Neural cell (in vitro differentiated cells): ENCODE measurements around the gene ZNF516. TPM values are rescaled to one million over a fixed set of nuclear protein-coding genes. Genes with fewer than 3 reads are reported as not detected.

ENCODE experiments used
- H2AFZ ChIP-seq: fragments of 200-600, 300-800 bp; sonication (generic), shearing (Covaris generic); 2 replicates; pipeline ENCODE4 v1.6.0; 2014; ENCODE audit warnings: low read depth, mild to moderate bottlenecking, antibody characterized with exemption, low read length, moderate library complexity
- H3F3A ChIP-seq: fragments of 200-600 bp; shearing (Covaris generic); 2 replicates; pipeline ENCODE4 v1.6.1; 2016; ENCODE audit warnings: mild to moderate bottlenecking, moderate library complexity, mixed read lengths, antibody characterized with exemption, low read length; ENCODE audit not compliant: insufficient read depth, poor library complexity, severe bottlenecking
- H3K27ac ChIP-seq: fragments of 200-600, 300-800 bp; sonication (generic), shearing (Covaris generic); 2 replicates; pipeline ENCODE4 v1.5.1; 2014; ENCODE audit warnings: mild to moderate bottlenecking, low read length, moderate library complexity
- H3K27me3 ChIP-seq: fragments of 300-800, 200-600 bp; sonication (generic), shearing (Covaris generic); 2 replicates; pipeline ENCODE4 v1.6.0; 2014; ENCODE audit warnings: mild to moderate bottlenecking, low read depth, low read length, moderate library complexity; ENCODE audit not compliant: insufficient read depth
- H3K36me3 ChIP-seq: fragments of 300-800, 200-600 bp; sonication (generic), shearing (Covaris generic); 2 replicates; pipeline ENCODE4 v1.5.1; 2014; ENCODE audit warnings: mild to moderate bottlenecking, antibody characterized with exemption, low read length, moderate library complexity; ENCODE audit not compliant: insufficient read depth
- H3K4me2 ChIP-seq: fragments of 300-800, 200-600 bp; sonication (generic), shearing (Covaris generic); 2 replicates; pipeline ENCODE4 v1.6.0; 2014; ENCODE audit warnings: mild to moderate bottlenecking, low read length
- H3K4me3 ChIP-seq: fragments of 300-800, 200-600 bp; sonication (generic), shearing (Covaris generic); 2 replicates; pipeline ENCODE4 v1.5.1; 2014; ENCODE audit warnings: mild to moderate bottlenecking, low read length, moderate library complexity
- H3K79me2 ChIP-seq: fragments of 200-600 bp; shearing (Covaris generic); replicated peaks from 2 replicates; pipeline ENCODE4 v1.6.0; 2014; ENCODE audit warnings: mild to moderate bottlenecking, low read length, moderate library complexity; ENCODE audit not compliant: insufficient read depth
- H3K9ac ChIP-seq: fragments of 300-800, 200-600 bp; sonication (generic), shearing (Covaris generic); 2 replicates; pipeline ENCODE4 v1.6.1; 2016; ENCODE audit warnings: mild to moderate bottlenecking, low read length, mixed read lengths
- H3K9me2 ChIP-seq: fragments of 200-600 bp; shearing (Covaris generic); 2 replicates; pipeline ENCODE4 v1.6.1; 2016; ENCODE audit warnings: mild to moderate bottlenecking, low read length, mixed read lengths; ENCODE audit not compliant: insufficient read depth
- H3K9me3 ChIP-seq: fragments of 200-600, 300-800 bp; sonication (generic), shearing (Covaris generic); 2 replicates; pipeline ENCODE4 v1.6.1; 2016; ENCODE audit warnings: mild to moderate bottlenecking, mixed run types, low read length, moderate library complexity, mixed read lengths
- H4K20me1 ChIP-seq: fragments of 200-600 bp; shearing (Covaris generic); 2 replicates; pipeline ENCODE4 v1.6.1; 2016; ENCODE audit warnings: mild to moderate bottlenecking, mixed run types; ENCODE audit not compliant: insufficient read depth
- EP300 ChIP-seq: fragments of 450-650 bp; conservative IDR thresholded peaks from 2 replicates; pipeline ENCODE4 v1.6.1; 2014; ENCODE audit warnings: antibody characterized with exemption, mild to moderate bottlenecking, moderate library complexity; ENCODE audit not compliant: poor library complexity, severe bottlenecking
- EZH2 ChIP-seq: fragments of 200-600, 300-800 bp; shearing (Covaris generic), sonication (generic); IDR thresholded peaks from 2 replicates; pipeline ENCODE4 v1.6.1; 2014; ENCODE audit warnings: antibody characterized with exemption, low read length, borderline replicate concordance, mild to moderate bottlenecking; ENCODE audit not compliant: insufficient read depth, poor library complexity, severe bottlenecking
- MXI1 ChIP-seq: fragments of 450-650 bp; conservative IDR thresholded peaks from 2 replicates; pipeline ENCODE4 v1.6.1; 2014; ENCODE audit warnings: antibody characterized with exemption, mild to moderate bottlenecking; ENCODE audit not compliant: poor library complexity, severe bottlenecking
- POLR2AphosphoS5 ChIP-seq: IDR thresholded peaks from 2 replicates; pipeline ENCODE4 v1.6.1; 2012
- RAD21 ChIP-seq: fragments of 450-650 bp; conservative IDR thresholded peaks from 2 replicates; pipeline ENCODE4 v1.6.1; 2014; ENCODE audit warnings: antibody characterized with exemption, mild to moderate bottlenecking, moderate library complexity
- SMC3 ChIP-seq: fragments of 450-650 bp; conservative IDR thresholded peaks from 2 replicates; pipeline ENCODE4 v1.6.1; 2014; ENCODE audit warnings: antibody characterized with exemption, mild to moderate bottlenecking, moderate library complexity; ENCODE audit not compliant: poor library complexity
- TAF1 ChIP-seq: IDR thresholded peaks from 2 replicates; pipeline ENCODE4 v1.6.1; 2012; ENCODE audit warnings: low read depth
- polyA plus RNA-seq: library from polyadenylated mRNA; depleted of rRNA; stranded (reverse); fragments of >200 nt; gene quantifications from 2 replicates; pipeline ENCODE4 v1.2.3, GENCODE V29; 2014
- TF ChIP-seq, protein P1 (sequence below): IDR thresholded peaks from 2 replicates; pipeline ENCODE4 v1.6.1; 2012; ENCODE audit warnings: borderline replicate concordance
- TF ChIP-seq, protein P2 (sequence below): fragments of 450-650 bp; IDR thresholded peaks from 2 replicates; pipeline ENCODE4 v1.5.1; 2014; ENCODE audit warnings: antibody characterized with exemption, mild to moderate bottlenecking, moderate library complexity; ENCODE audit not compliant: poor library complexity, severe bottlenecking

ZNF516 gene
- polyA plus RNA-seq, 1 donor from 2014 or later, result 11.5 TPM

DNA sequence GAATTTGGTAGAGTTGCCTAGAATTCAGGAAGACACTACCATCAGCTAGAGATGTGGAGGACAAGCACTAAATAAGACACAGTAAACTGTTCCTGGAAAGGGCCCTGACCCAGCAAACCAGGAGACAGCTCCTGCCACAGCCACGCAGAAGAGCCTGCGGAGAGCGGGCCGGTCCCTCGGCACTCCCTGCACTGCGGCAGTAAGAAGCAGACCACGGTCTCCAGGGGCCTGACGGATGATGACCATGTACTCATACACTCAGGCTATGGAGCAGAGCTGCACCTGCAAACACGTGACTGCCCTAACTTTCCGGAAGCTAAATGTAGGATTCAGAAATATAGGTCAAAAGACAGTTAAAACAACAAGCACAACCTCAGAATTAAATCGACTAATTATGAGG is 72.9 kb downstream of the ZNF516 start:
- no peak overlapping the region for H3K27ac ChIP-seq
- H3K27me3 ChIP-seq, result no peaks in the 10 kb centered on the region
- H3K9ac ChIP-seq, result no peak overlapping the region
- H2AFZ ChIP-seq, result no peak overlapping the region
- no peaks in the 10 kb centered on the region for H3K9me2 ChIP-seq
- H3K79me2 ChIP-seq, result peaks cover 44% of the 10 kb centered on the region
- no peaks in the 10 kb centered on the region for H4K20me1 ChIP-seq
- no peaks in the 10 kb centered on the region for H3K36me3 ChIP-seq
- TF ChIP-seq POLR2AphosphoS5, result no peak
- no peak overlapping the region for H3K4me2 ChIP-seq
- H3K4me3 ChIP-seq, result no peak overlapping the region
- no peaks in the 10 kb centered on the region for H3F3A ChIP-seq
- no peaks in the 10 kb centered on the region for H3K9me3 ChIP-seq

DNA sequence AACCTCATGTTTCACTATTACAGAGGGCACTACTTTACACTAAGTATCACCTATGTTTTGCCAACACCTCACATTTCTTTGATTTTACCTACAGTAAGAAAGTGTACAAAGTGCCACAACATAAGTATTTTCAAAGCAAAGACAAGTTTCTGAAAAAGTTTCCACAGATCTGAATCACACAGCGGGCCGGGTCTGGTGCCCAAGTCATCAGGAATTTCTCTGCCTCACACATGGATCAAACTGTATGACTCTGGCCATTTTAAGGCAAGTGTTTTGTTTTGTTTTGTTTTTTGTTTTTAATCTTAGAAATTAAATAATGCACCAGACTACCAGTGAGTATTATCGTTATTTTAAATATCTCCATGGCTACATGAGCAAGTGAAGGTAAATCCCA is 73.4 kb downstream of the ZNF516 start:
- Histone ChIP-seq H3K4me2 (no peak overlapping the region), H3K9me2 (no peaks in the 10 kb centered on the region), H3K9me3 (no peaks in the 10 kb centered on the region), H3K27ac (no peak overlapping the region), H3K4me3 (no peak overlapping the region), H3K36me3 (no peaks in the 10 kb centered on the region), H3F3A (no peaks in the 10 kb centered on the region), H2AFZ (no peak overlapping the region), H3K27me3 (no peaks in the 10 kb centered on the region), H3K9ac (no peak overlapping the region), H3K79me2 (peaks cover 41% of the 10 kb centered on the region), H4K20me1 (no peaks in the 10 kb centered on the region)
- TF ChIP-seq RAD21, result no peak

DNA sequence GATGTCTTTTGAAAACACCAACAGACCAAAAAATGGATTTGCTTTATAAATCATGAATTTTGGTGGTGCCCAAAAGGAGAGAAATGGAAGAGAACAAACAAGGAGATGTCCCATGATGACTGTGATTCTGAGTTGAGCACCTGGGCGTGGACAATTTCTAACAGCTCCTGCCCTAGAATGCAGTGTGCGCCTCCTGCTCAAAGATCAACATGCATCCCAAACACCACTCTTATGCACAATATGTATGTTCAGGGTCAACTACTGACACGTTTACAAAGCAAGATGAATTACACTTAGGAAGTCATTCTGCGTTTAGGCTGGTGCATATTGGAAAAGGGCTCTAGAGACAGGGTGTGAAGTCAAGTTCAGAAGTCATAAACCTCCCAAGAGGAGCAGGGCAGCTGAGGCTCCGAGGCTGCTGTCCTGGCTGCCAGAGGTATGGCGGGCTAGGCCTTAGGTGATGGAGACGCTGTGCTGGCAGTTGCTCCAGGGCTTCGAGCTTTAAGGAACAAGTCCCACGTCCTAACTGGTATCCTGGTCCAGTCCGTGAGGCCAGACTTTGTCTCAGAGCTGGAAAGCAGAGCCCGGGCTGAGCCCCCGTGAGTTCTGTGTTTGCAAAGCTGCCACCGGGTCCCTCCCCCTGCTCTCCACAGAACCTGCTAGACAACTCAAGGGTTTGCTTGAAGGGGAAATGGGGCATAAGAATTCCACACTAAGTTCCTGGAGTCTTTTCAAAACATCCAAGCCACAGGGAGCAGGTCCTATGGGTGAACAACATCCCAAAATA is 74.0 kb downstream of the ZNF516 start:
- Histone ChIP-seq H3K27me3 (no peaks in the 10 kb centered on the region), H3K27ac (no peak overlapping the region), H3K79me2 (peaks cover 35% of the 10 kb centered on the region), H4K20me1 (no peaks in the 10 kb centered on the region), H2AFZ (no peak overlapping the region), H3K36me3 (no peaks in the 10 kb centered on the region), H3K4me2 (no peak overlapping the region), H3K9me3 (no peaks in the 10 kb centered on the region), H3K9me2 (no peaks in the 10 kb centered on the region), H3F3A (no peaks in the 10 kb centered on the region), H3K4me3 (no peak overlapping the region), H3K9ac (no peak overlapping the region)
- TF ChIP-seq SMC3 (no peak), TAF1 (no peak), EP300 (no peak), RAD21 (no peak), POLR2AphosphoS5 (no peak), MXI1 (no peak), EZH2 (no peak)
- TF ChIP-seq, protein P1, sequence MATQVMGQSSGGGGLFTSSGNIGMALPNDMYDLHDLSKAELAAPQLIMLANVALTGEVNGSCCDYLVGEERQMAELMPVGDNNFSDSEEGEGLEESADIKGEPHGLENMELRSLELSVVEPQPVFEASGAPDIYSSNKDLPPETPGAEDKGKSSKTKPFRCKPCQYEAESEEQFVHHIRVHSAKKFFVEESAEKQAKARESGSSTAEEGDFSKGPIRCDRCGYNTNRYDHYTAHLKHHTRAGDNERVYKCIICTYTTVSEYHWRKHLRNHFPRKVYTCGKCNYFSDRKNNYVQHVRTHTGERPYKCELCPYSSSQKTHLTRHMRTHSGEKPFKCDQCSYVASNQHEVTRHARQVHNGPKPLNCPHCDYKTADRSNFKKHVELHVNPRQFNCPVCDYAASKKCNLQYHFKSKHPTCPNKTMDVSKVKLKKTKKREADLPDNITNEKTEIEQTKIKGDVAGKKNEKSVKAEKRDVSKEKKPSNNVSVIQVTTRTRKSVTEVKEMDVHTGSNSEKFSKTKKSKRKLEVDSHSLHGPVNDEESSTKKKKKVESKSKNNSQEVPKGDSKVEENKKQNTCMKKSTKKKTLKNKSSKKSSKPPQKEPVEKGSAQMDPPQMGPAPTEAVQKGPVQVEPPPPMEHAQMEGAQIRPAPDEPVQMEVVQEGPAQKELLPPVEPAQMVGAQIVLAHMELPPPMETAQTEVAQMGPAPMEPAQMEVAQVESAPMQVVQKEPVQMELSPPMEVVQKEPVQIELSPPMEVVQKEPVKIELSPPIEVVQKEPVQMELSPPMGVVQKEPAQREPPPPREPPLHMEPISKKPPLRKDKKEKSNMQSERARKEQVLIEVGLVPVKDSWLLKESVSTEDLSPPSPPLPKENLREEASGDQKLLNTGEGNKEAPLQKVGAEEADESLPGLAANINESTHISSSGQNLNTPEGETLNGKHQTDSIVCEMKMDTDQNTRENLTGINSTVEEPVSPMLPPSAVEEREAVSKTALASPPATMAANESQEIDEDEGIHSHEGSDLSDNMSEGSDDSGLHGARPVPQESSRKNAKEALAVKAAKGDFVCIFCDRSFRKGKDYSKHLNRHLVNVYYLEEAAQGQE, result no peak
- TF ChIP-seq, protein P2, sequence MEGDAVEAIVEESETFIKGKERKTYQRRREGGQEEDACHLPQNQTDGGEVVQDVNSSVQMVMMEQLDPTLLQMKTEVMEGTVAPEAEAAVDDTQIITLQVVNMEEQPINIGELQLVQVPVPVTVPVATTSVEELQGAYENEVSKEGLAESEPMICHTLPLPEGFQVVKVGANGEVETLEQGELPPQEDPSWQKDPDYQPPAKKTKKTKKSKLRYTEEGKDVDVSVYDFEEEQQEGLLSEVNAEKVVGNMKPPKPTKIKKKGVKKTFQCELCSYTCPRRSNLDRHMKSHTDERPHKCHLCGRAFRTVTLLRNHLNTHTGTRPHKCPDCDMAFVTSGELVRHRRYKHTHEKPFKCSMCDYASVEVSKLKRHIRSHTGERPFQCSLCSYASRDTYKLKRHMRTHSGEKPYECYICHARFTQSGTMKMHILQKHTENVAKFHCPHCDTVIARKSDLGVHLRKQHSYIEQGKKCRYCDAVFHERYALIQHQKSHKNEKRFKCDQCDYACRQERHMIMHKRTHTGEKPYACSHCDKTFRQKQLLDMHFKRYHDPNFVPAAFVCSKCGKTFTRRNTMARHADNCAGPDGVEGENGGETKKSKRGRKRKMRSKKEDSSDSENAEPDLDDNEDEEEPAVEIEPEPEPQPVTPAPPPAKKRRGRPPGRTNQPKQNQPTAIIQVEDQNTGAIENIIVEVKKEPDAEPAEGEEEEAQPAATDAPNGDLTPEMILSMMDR, result no peak
